Fibroblast of pulmonary artery (primary cell): ENCODE measurements around the gene ASTN2.

ENCODE experiments used
- DNase-seq: peaks from one replicate; pipeline ENCODE4 v3.0.0-alpha.2; 2010; ENCODE audit warnings: low read depth
- H3K4me3 ChIP-seq: replicated peaks from 2 replicates; pipeline ENCODE4 v1.5.1; 2011; ENCODE audit warnings: low read depth, mild to moderate bottlenecking, control low read depth, low read length, moderate library complexity
- TF ChIP-seq, protein P1 (sequence below): IDR thresholded peaks from 2 replicates; pipeline ENCODE4 v1.5.1; 2011; ENCODE audit warnings: mild to moderate bottlenecking, control low read depth, low read length, inconsistent platforms; ENCODE audit errors: missing control alignments

Gene ASTN2

DNA sequence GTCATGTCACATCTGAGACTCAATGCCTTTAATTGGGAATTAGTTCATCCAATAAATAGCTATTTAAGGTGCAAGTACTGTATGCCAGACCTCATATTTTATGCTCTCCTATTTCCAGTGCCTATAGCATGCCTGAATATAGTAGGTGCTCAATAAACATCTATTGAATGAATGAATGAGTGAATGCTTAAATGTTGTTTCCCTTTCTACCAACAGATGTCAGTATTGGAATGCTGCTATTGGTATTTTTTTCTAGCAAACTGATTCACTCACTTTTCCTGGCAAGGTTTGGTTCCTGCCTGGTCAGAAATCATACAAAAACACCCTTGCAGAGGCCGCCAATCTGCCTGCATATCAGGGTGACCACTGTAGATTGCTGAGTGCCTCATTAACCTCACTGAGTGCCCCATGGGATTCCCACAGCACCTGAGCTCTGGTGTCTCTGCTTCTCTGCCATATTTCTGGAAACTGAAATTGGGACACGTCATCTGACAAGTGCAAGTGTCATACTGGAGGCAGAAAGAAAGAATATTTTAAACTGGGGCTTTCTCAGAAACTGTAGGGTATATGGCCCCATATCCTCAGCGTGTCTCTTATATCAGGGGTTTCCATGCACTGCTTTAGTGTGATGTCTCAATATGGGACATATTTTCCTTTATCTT, 368.1 kb downstream of the ASTN2 start:
- TF ChIP-seq, protein P1, sequence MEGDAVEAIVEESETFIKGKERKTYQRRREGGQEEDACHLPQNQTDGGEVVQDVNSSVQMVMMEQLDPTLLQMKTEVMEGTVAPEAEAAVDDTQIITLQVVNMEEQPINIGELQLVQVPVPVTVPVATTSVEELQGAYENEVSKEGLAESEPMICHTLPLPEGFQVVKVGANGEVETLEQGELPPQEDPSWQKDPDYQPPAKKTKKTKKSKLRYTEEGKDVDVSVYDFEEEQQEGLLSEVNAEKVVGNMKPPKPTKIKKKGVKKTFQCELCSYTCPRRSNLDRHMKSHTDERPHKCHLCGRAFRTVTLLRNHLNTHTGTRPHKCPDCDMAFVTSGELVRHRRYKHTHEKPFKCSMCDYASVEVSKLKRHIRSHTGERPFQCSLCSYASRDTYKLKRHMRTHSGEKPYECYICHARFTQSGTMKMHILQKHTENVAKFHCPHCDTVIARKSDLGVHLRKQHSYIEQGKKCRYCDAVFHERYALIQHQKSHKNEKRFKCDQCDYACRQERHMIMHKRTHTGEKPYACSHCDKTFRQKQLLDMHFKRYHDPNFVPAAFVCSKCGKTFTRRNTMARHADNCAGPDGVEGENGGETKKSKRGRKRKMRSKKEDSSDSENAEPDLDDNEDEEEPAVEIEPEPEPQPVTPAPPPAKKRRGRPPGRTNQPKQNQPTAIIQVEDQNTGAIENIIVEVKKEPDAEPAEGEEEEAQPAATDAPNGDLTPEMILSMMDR, result peak; percentile 26
- no peak overlapping the region for H3K4me3 ChIP-seq
- peak; percentile 2 for DNase-seq

DNA sequence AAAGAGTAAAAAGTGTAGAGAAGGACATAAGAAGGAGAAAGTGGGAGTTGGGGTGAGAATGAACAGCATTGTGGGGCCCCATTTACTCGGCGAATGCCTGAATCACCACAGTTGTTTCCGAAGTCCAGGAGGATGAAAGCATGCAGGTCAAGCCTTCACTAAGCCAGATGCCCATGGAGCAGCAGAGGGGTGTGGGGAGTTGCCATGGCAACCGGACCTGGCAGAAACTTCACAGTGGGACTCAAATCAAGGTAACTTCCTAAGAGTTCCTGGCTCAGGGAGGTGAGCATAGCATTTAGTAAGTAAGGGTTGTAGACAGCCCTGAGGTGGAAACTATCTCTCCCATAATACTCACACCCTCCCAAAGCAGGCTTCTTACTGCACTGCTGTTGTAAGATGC, 370.6 kb downstream of the ASTN2 start:
- DNase-seq, result no peak
- TF ChIP-seq, protein P1, result no peak
- no peak overlapping the region for H3K4me3 ChIP-seq

DNA sequence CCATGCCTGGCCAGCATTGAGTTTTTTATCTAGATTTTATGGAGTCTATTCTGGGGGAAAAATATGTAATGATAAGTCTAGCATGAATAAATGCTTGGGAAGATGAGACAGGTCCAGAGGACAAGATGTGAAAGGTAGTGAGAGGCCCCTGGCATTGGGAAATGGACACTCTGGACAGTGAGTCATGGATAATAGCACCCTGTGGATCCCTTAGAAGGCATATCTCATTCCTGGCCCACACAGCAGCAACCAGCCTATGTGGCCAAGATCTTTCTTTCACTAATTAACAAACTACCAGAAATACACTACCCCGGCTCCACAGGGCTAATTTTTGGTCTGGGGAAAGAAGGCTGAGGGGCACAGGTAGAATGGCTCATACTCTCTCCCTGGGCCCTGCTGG, 371.7 kb downstream of the ASTN2 start:
- no peak for DNase-seq
- TF ChIP-seq, protein P1, result no peak
- H3K4me3 ChIP-seq, result no peak overlapping the region

DNA sequence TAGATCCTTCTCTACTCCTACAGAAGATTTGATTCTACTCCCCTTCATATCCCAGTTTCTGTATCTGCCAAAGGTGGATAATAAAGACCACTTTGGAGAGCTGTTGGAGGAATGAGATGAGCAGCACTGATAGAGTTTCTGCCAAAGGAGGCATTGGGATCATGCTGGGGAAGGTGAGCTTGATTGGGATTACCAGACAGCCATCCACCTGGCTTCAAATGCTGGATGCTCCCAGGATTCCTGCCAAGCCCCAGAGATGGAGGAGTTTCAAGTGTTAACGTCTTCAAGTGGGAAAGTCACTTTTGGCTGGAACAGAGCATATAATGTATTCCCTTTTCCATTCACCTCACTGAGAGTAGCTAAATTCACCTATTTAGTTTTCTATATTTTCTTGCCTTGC, 379.3 kb downstream of the ASTN2 start:
- no peak for DNase-seq
- TF ChIP-seq, protein P1, result no peak
- no peak overlapping the region for H3K4me3 ChIP-seq

DNA sequence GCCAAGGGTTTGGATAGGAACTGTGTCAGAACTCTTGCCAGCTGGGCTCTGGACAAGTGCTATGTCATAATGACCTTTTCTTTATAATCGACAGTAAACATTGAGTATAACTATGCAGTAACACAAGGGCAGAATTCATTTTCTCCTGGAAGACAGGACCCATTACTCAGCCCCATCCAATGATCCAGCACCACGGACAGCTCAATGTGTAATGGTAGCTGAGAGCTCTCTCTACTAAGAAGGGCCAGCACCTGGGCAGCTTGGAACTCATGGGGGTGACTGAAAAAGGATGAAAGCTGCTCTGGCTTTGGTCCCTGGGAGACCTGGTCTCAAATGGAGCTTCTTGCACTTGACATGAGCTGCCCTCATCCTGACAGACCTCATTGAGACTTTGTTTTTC, 380.0 kb downstream of the ASTN2 start:
- no peak overlapping the region for H3K4me3 ChIP-seq
- TF ChIP-seq, protein P1, result no peak
- DNase-seq, result peak; percentile 4

DNA sequence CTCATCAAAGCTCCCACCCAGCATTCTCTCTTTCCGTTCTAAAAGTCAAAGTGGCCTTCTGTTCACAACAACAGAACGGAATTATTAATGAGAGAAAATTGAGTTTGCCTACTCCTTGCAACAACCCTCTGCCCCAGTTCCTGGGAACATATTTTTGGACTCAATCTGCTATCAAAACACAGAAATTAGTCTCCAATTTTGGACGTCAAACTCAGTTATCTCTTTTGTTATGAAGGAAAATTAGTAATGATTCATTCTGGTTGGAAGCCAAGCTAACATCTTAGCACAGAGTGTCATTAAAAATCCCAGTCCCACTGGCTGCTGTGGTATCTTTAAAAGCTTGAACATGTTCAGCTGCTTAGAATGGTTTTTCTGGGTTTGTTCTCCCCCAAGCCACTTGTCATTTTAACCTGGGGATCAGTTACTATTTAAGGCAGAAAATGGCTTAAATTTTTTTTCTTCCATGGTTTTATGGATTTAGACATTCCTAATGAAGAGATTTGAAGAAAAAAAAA, 384.5 kb downstream of the ASTN2 start:
- no peak for DNase-seq
- TF ChIP-seq, protein P1, result no peak

DNA sequence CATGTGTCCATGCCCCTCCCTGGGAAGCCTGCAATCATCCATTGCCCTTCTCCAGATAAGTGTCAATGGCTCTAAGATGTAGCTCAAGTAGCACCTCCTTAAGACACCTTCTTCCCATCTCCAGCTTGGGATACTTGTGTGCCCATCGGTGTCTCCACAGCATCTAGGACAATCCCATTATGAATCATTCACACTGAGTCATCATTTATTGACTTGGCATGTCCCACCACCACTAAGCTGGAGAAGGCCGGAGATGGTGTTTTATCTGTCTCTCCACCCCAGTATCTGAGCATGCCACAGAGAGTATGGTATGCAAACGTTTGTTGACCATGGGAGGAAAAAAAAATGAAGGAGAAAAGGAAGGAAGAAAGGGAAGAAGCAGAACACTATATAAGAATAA, 385.5 kb downstream of the ASTN2 start:
- no peak overlapping the region for H3K4me3 ChIP-seq
- TF ChIP-seq, protein P1, result no peak
- DNase-seq, result no peak

More for the DNA sequence above, 384.5 kb downstream of the ASTN2 start:
- no peak overlapping the region for H3K4me3 ChIP-seq
